ENCODE data around the gene TRPM2. TPM values are rescaled to one million over a fixed set of nuclear protein-coding genes. Genes with fewer than 3 reads are reported as not detected.

The TRPM2 gene
- total and polyA plus RNA-seq, 9 donors = 0.89 to 1.9 (median 1.5) TPM

Other genes starting within 250 kb of the TRPM2 start
- 2.4 TPM for gene PWP2, start 246.2 kb upstream of the TRPM2 start, total RNA-seq
- 10 to 100 TPM in 2 of 8 donors, 1 to 10 TPM in 5, not detected in 1; 1.1 to 13.3 (median 7.6) TPM for gene PWP2, start 246.2 kb upstream of the TRPM2 start, polyA plus RNA-seq (ENCODE audit: insufficient read depth in 1 of 8, insufficient read length in 8 of 8, low replicate concordance in 1 of 8)
- gene GATD3, start 219.9 kb upstream of the TRPM2 start, total RNA-seq = 10.4 TPM
- gene GATD3, start 219.9 kb upstream of the TRPM2 start, polyA plus RNA-seq (ENCODE audit: insufficient read depth in 1 of 8, insufficient read length in 8 of 8, low replicate concordance in 1 of 8) = 10 to 100 TPM; 19.7 to 77.1 (median 34.2) TPM
- 1.9 TPM for gene ICOSLG, start 112.7 kb upstream of the TRPM2 start, total RNA-seq
- 10 to 100 TPM in 2 of 8 donors, 1 to 10 TPM in 6; 4.9 to 10.8 (median 8.4) TPM for gene ICOSLG, start 112.7 kb upstream of the TRPM2 start, polyA plus RNA-seq (ENCODE audit: insufficient read depth in 1 of 8, insufficient read length in 8 of 8, low replicate concordance in 1 of 8)
- gene DNMT3L, start 91.7 kb upstream of the TRPM2 start, total RNA-seq = not detected
- gene DNMT3L, start 91.7 kb upstream of the TRPM2 start, polyA plus RNA-seq (ENCODE audit: insufficient read depth in 1 of 8, insufficient read length in 8 of 8, low replicate concordance in 1 of 8) = not detected
- gene AIRE, start 67.7 kb upstream of the TRPM2 start, total RNA-seq = 0.04 TPM
- under 1 TPM in 7 of 8 donors, not detected in 1; 0.04 to 0.72 (median 0.12) TPM for gene AIRE, start 67.7 kb upstream of the TRPM2 start, polyA plus RNA-seq (ENCODE audit: insufficient read depth in 1 of 8, insufficient read length in 8 of 8, low replicate concordance in 1 of 8)
- gene PFKL, start 53.6 kb upstream of the TRPM2 start, total RNA-seq = 51.9 TPM
- 10 to 100 TPM; 51.6 to 84.4 (median 66.0) TPM for gene PFKL, start 53.6 kb upstream of the TRPM2 start, polyA plus RNA-seq (ENCODE audit: insufficient read depth in 1 of 8, insufficient read length in 8 of 8, low replicate concordance in 1 of 8)
- gene CFAP410, start 14.2 kb upstream of the TRPM2 start, total RNA-seq = 15.9 TPM
- gene CFAP410, start 14.2 kb upstream of the TRPM2 start, polyA plus RNA-seq (ENCODE audit: insufficient read depth in 1 of 8, insufficient read length in 8 of 8, low replicate concordance in 1 of 8) = 10 to 100 TPM; 17.5 to 23.9 (median 20.2) TPM
- gene LRRC3, start 101.9 kb downstream of the TRPM2 start, total RNA-seq = 0.98 TPM
- gene LRRC3, start 101.9 kb downstream of the TRPM2 start, polyA plus RNA-seq (ENCODE audit: insufficient read depth in 1 of 8, insufficient read length in 8 of 8, low replicate concordance in 1 of 8) = 1 to 10 TPM; 2.2 to 4.2 (median 2.5) TPM
- gene KRTAP10-1, start 186.6 kb downstream of the TRPM2 start, total RNA-seq = not detected
- gene KRTAP10-1, start 186.6 kb downstream of the TRPM2 start, polyA plus RNA-seq (ENCODE audit: insufficient read depth in 1 of 8, insufficient read length in 8 of 8, low replicate concordance in 1 of 8) = not detected
- not detected for gene KRTAP10-2, start 197.9 kb downstream of the TRPM2 start, total RNA-seq
- gene KRTAP10-2, start 197.9 kb downstream of the TRPM2 start, polyA plus RNA-seq (ENCODE audit: insufficient read depth in 1 of 8, insufficient read length in 8 of 8, low replicate concordance in 1 of 8) = not detected
- not detected for gene KRTAP10-3, start 205.2 kb downstream of the TRPM2 start, total RNA-seq
- gene KRTAP10-3, start 205.2 kb downstream of the TRPM2 start, polyA plus RNA-seq (ENCODE audit: insufficient read depth in 1 of 8, insufficient read length in 8 of 8, low replicate concordance in 1 of 8) = not detected
- not detected for gene KRTAP10-4, start 220.1 kb downstream of the TRPM2 start, total RNA-seq
- gene KRTAP10-4, start 220.1 kb downstream of the TRPM2 start, polyA plus RNA-seq (ENCODE audit: insufficient read depth in 1 of 8, insufficient read length in 8 of 8, low replicate concordance in 1 of 8) = not detected
- not detected for gene KRTAP10-5, start 227.0 kb downstream of the TRPM2 start, total RNA-seq
- not detected for gene KRTAP10-5, start 227.0 kb downstream of the TRPM2 start, polyA plus RNA-seq (ENCODE audit: insufficient read depth in 1 of 8, insufficient read length in 8 of 8, low replicate concordance in 1 of 8)
- not detected for gene KRTAP10-6, start 238.9 kb downstream of the TRPM2 start, total RNA-seq
- not detected for gene KRTAP10-6, start 238.9 kb downstream of the TRPM2 start, polyA plus RNA-seq (ENCODE audit: insufficient read depth in 1 of 8, insufficient read length in 8 of 8, low replicate concordance in 1 of 8)
- not detected for gene KRTAP10-7, start 247.0 kb downstream of the TRPM2 start, total RNA-seq
- gene KRTAP10-7, start 247.0 kb downstream of the TRPM2 start, polyA plus RNA-seq (ENCODE audit: insufficient read depth in 1 of 8, insufficient read length in 8 of 8, low replicate concordance in 1 of 8) = not detected

Measured in muscle of leg (tissue), 9 donors.